ENCODE results near the gene CRYBB2. TPM values are rescaled to one million over a fixed set of nuclear protein-coding genes. Genes with fewer than 3 reads are reported as not detected.
"Not testable (repeated sequence)": the region's sequence is repeated elsewhere in the genome, so short reads cannot be mapped to it uniquely, and the experiment has no call there.

Gene CRYBB2, protein sequence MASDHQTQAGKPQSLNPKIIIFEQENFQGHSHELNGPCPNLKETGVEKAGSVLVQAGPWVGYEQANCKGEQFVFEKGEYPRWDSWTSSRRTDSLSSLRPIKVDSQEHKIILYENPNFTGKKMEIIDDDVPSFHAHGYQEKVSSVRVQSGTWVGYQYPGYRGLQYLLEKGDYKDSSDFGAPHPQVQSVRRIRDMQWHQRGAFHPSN
- not detected for total RNA-seq
- long read RNA-seq = 0 reads

DNA sequence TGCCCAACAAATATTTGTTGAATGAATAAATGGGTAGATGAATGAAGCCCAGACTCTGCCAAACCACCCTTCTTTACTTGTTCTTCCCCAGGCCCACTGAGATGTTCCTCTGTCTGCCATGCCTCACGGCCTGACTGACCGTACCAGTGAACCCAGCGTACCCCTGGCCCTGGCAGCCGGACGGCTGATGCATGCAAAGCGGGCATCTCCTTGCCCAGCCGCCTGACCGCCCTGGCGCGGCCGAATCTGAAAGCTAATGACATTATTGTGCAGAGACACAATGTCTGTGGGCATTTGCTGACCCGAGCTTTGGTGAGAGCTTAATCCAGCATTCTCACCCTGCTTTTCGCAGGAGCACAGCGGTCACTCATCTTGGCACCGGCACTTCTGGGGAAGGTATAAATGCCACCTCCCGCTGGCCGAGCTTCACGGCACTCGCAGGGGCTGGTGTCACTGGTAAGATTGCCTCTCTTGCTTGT lies at the start of gene CRYBB2:
Gene CRYBB2 (plus strand): TSS at position 429 of the 479 bp plus-strand sequence. CDS start 1,791 bp downstream, outside the sequence.
- intact Hi-C loops (cut with DNase I) = no loop called here
- ATAC-seq = no peak
- DNase-seq (ENCODE audit: missing footprints) = no peak

DNA sequence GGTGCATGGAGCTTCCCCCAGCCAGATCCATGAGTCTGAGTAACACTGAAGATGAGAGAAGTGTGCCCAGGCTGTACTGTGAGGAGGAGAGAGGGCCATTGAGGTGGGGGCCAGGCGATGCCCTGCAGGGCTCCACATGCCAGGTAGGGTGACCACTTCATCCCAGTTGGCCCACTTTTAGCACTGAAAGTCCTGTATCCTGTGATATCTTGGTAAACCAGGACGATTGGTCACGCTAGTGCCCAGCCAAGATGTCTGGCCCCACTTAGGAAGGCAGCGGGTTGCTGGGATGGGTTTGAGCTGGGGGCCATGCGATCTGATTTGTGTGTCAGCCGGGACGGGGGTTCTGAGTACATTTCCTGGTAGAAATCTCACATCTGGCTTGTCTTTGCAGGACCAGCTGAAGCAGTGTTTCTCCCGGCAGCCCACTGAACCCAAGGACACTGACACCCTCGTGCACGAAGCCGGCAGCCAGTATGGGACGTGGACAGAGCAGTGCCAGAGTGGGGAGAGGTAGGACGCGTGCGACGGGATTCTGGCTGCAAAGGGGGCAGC lies 48.9 kb upstream of the CRYBB2 start:
- no peak for ATAC-seq
- intact Hi-C loops (cut with DNase I) = no loop called here
- no peak for DNase-seq (ENCODE audit: missing footprints)

DNA sequence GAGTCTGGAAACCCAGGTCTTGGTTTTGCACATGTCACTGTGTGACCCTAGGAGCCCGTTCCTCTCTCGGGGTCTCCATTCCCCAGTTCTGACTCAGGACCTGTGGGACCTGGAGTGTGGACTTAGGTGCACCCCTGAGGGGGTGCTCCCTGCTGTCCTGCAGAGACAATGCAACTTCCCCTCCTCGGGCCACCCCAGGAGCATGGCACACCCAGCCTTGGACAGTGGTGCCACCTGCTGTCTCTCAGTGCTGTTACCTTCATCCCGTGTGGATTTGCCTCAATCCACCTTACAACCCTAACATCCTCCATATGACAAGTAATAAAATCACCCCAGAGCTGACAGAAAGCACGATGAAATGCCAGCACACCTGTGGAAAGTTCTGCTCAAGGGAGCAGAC lies 47.3 kb upstream of the CRYBB2 start:
- DNase-seq (ENCODE audit: missing footprints) (no peak), ATAC-seq (peak; percentile 54)
- intact Hi-C loops (cut with DNase I) = loop anchor here (1.0 kb wide), 2 partner anchors 61 to 91 kb away; no protein-coding TSS in a partner anchor

DNA sequence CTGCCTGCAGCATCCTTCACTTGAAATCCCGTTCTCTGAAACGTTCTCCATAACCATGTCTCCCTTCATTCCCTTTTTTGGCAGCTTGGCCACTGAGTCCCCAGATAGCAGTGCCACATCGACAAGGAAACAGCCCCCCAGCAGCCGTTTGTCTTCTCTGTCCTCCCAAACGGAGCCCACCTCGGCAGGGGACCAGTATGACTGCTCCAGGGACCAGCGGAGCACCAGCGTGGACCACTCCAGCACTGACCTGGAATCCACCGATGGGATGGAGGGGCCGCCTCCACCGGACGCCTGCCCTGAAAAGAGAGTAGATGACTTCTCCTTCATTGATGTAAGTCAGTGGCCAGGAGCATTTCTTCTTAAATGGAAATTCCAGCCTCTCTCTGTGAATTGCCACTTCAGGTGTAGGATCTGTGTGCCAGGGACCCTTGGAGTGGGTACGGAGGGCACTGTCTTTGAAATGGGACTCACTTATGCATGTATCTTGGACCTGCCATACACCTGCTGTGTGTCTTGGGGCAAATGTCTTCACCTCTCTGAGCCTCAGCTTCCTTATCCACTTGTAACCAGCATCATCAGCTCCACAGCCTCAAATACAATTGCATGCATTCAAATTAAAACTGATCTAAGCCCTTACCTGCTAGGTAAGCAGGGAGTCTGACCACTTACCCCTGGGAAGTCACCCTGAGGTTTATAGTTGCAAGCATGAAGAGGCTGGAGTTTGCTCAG lies 45.1 kb upstream of the CRYBB2 start:
- no peak for DNase-seq (ENCODE audit: missing footprints)
- intact Hi-C loops (cut with DNase I) = no loop called here
- ATAC-seq = no peak

DNA sequence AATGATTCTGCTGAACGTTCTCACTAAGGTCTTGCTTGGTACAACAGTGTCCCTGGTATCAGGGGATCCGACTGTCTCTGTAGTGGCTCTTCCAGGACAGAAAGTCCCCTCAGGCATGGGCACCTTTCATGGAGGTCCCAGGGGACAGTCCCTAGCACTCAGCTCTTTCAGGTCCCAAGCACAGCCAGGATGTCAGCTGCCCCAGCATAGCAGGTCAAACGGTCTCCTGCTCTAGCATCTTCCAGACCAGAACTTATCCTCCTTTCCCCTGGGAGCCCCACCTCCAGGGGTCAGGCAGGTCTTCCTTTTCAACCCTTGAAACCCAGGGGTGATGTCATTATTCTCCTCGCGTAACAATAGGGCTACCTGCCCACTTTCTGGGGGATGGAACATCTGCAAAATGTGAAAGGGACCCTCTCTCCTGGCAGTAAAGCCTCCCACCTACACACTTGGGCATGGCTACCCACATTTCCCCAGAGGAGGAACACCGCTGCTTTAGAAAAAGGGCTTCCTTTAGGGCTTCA lies 44.5 kb upstream of the CRYBB2 start:
- intact Hi-C loops (cut with DNase I) = no loop called here
- ATAC-seq = no peak
- DNase-seq (ENCODE audit: missing footprints) = no peak

DNA sequence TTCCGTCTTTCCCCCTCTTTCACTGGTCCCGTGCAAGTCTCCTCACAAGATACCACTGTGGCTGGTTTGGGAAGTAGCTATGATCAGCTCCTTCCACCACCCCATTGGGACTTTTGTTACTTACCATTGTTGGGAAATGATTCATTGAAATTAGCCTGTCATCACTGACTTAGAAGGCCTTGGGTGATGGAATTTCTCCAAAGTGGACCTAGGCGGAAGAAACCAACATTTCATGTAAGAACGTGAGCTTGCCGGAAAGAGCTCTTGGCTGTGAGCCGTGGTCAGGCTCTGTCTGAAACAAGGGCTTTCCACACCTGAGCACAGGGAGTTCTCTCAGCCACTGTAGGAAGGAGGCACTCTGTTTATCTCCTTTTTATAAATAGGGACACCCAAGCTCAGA lies 43.3 kb upstream of the CRYBB2 start:
- ATAC-seq = no peak
- DNase-seq (ENCODE audit: missing footprints) = no peak
- intact Hi-C loops (cut with DNase I) = no loop called here

DNA sequence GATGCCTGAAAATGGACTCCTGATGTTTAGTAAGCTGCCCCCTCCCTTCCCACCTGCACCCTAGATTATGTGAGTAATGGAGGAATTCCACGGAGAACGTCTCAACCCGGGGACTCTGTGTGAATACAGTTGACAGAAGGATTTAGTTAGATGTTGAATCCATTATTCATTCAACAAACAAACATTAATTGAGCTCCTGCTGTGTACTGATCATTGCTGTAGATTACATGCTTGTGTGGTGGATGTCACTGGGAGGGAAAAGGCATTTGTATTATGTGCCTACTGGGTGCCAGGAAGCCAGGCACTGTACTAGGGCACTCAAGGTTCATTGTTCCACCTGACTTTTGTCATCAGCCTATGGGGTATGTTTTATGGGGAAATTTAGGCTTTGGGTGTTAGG lies 42.6 kb upstream of the CRYBB2 start:
- intact Hi-C loops (cut with DNase I) = no loop called here
- DNase-seq (ENCODE audit: missing footprints) (no peak), ATAC-seq (no peak)

DNA sequence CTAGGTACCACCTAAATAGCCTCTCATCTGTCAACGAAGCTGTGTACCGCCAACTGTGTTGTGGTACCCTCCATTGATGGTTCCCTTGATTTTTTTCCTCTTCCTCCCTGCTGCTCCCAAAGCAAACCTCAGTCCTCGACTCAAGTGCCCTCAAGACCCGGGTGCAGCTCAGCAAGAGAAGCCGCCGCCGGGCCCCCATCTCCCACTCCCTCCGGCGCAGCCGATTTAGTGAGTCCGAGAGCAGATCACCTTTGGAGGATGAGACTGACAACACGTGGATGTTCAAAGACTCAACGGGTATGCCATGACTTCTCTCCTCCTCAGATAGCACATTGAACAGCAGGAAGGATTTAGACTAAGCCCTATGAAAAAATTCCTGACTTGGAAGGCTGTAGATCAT lies 42.2 kb upstream of the CRYBB2 start:
- DNase-seq (ENCODE audit: missing footprints) = no peak
- intact Hi-C loops (cut with DNase I) = no loop called here
- no peak for ATAC-seq

DNA sequence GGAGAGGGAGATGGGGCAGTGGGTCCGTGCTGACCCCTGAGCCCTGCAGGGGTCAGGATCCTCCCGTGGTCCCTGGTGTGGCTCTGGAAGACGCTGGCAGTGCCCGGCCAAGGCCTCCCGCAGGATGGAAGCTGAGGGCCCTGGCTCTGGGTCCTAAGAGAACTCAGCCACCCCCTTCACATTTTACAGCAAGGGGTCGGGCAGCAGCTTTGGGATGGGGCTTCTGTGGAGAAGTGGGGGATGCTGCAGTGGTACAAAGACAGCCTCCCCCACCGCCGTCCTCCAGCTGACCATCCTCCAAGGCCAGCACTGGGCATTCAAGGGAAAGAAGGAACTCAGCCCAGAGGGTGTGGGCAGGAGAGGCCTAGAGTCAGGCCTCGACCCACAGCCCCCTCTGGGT lies 41.5 kb upstream of the CRYBB2 start:
- no peak for DNase-seq (ENCODE audit: missing footprints)
- no peak for ATAC-seq
- intact Hi-C loops (cut with DNase I) = no loop called here

DNA sequence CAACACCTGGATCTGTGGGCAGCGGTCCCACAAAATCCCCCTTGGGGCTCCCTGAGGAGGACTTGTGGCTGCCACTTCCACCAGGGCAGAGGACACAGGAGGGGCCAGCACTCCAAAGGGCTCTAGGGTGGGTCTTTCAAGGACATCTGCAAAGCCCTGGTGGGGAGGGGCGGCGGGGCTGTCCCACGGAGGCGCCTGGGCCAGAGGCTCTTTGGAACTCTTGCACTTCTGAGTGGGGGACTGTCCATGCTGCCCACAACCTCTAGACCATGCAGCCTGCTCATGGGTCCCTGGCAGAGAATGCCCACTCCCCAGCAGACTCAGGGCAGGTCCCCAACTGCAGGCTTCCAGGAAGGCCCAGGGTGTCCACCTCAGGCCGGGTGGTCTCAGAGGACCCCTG lies 41.1 kb upstream of the CRYBB2 start:
- DNase-seq (ENCODE audit: missing footprints); intact Hi-C loops (cut with DNase I): not testable (repeated sequence)
- peak; percentile 35 for ATAC-seq

DNA sequence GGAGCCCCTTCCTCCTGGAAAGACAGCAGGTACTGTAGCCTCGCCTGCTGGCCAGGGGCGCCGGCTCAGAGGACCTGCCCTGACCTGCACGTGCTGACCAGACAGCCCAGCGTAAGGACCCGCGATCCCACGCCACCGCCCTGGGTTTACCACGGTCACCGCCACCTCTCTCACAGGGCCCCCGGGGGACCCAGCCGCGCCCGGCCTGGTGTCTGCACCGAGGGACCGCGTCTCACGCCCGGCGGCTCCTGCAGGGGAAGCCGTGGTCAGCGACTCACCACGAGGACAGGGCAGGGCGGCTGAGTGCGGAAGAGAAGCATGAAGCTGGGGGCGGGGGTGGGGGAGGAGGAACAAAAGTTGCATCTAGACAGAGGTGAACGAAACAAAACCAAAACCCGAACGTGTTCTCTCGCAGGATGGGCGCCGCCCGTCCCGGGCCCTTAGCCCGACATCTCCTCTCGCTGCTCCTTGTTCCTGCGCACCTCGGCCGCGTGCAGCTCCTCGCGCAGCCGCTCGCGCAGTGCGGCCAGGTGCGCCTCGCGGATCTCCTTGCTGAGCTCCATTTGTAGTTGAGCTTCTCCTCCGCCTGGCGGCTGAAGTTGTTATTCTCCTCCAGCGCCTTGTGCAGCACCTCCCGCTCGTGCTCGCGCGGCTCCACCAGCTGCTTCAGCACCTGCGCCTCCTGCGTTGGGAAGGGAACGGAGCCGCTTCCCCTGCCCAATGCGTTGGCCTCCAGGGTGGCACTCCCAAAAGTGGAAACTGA lies 40.4 kb upstream of the CRYBB2 start:
- DNase-seq (ENCODE audit: missing footprints); intact Hi-C loops (cut with DNase I): not testable (repeated sequence)
- peak; percentile 55 for ATAC-seq

DNA sequence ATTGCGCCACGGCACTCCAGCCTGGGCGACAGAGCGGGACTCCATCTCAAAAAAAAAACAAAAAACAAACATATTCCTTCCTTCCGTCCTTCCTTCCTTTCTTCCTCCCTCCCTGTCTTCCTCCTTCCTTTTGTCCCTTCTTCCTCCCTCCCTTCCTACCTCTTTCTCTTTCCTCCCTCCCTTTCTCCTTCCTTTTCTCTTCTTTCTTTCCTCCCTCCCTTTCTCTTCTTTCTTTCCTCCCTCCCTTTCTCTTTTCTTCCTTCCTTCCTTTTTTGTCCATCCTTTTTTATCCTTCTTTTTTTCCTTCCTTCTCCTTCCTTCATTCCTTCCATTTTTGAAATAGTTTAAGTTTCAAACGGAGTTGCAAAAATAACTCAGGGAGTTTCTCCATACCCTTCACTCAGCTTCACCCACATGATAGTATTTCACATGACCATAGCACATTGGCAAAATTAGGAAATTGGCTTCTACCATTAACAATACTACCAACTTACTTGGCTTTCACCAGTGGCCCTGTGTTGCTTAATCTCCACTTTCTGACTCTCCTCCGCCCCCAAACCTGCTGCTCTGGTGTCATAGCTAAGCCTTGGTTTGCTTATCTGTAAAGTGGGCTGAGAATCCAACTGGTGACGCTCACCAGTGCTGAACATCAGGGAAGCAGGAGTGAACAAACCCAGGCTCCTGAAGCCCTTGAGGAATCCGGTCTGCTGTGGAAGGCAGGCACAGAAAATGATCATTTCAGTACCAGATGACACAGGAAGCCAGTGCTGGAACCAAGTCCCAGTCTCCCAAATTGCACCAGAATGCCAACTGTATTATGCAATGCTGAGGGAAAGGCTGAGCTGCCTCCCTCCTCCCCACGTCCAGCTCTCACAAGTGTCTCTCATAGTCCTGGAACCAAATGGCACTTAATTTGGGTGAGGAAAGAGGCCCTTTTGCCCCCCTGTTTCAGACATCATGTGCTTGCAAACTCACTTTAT lies 37.0 kb upstream of the CRYBB2 start:
- DNase-seq (ENCODE audit: missing footprints) (no peak), ATAC-seq (no peak)
- intact Hi-C loops (cut with DNase I) = no loop called here

DNA sequence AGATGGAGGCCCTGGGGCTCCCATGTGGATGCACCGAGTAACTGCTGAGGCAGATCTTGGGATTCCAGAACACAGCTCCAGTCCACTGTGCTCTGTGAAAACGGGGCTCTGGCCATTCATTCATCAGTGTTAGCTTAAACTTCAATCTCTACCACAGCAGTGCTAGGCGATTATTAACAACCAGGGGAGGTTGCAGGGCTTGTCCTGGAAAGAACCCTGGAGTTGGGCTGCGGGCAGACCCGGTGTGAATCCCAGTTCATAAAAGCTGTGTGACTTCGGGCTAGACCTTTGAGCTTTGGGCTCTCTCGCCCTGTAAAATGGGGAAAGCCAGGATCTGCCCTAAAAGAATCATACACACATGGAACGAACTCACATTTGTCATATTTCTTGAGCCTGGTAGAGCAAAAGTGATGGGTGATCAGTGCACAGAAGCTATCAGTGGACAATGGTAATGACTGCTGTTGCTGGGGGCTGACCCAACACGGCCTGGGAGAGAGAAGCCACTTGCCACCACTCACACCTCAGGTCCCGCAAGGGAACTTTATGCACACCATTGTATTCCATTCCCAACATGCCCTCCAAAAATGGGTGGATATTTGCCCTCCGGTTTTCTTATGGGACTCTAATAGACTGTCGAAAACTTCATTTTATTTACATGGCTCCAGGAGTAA lies 35.4 kb upstream of the CRYBB2 start:
- ATAC-seq = no peak
- no peak for DNase-seq (ENCODE audit: missing footprints)
- intact Hi-C loops (cut with DNase I) = no loop called here

DNA sequence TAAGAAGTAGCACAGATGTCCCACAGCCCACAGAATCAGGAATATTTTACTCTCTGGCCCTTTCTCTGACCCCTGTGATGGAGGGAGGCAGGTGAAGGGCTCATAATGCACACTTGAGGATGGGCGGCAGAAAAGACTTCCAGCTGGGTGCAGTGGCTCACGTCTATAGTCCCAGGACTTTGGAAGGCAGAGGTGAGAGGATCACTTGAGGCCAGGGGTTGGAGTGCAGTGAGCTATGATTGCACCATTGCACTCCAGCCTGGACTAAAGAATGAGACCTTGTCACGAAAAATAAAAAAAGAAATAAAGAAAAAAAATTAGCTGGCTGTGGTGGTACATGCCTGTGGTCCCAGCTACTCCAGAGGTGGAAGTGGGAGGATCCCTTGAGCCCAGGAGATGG lies 33.3 kb upstream of the CRYBB2 start:
- ATAC-seq = no peak

DNA sequence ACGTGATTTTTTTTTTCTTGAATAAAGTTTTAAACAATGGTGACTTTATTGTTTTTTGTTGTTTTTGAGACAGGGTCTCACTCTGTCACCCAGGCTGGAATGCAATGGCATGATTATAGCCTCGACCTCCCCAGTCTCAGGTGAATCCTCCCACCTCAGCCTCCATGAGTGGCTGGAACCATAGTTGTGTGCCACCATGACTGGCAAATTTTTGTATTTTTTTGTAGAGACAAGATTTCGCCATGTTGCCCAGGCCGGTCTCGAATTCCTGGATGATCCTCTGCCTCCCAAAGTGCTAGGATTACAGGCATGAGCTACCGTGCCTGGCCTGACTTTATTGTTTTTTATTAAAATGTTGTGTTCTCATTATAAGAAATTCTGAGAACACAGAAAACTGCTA lies 32.0 kb upstream of the CRYBB2 start:
- no peak for ATAC-seq
- no peak for DNase-seq (ENCODE audit: missing footprints)
- intact Hi-C loops (cut with DNase I) = no loop called here

More for the DNA sequence above, 33.3 kb upstream of the CRYBB2 start:
- intact Hi-C loops (cut with DNase I) = no loop called here
- DNase-seq (ENCODE audit: missing footprints) = no peak

DNA sequence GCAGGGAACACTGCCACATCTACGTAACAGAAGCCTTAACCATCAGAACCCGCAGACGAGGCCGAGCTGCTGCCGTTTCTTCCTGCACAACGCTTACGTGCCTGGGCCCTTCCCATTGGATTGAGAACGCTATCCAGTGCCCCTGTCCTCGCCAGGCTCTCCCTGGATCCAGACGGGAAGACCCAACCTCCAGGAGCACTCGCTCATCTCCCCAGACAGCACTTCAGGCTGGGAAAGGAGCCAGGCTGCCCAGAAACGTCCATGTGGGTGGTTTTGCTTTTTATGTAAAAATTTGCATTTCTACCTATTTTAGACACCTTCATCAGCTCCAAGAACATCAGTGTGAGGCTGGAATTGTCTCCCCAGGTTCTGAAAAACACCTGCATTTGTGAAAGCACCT lies 27.0 kb upstream of the CRYBB2 start:
- ATAC-seq = no peak
- intact Hi-C loops (cut with DNase I) = no loop called here
- DNase-seq (ENCODE audit: missing footprints) = no peak

DNA sequence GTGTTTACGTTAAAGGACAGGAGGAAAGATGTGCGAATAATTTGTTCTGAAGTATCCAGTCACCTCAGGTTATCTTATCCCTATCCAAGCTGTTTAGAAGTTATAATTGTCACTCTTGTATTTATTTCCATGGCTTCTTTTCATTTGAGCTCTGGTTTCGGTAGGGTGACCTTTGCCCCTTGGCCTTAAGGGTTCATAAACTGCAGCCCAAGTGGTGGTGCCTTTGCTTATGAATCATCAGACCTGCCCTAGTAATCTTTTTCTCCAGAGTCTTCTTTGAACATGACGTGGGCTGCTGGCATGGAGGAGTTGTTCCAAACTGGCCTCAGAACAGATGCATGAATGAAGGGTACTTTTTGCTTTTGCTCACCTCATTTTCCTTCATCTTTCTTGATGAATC lies 26.3 kb upstream of the CRYBB2 start:
- DNase-seq (ENCODE audit: missing footprints) (no peak), ATAC-seq (no peak)
- intact Hi-C loops (cut with DNase I) = no loop called here

DNA sequence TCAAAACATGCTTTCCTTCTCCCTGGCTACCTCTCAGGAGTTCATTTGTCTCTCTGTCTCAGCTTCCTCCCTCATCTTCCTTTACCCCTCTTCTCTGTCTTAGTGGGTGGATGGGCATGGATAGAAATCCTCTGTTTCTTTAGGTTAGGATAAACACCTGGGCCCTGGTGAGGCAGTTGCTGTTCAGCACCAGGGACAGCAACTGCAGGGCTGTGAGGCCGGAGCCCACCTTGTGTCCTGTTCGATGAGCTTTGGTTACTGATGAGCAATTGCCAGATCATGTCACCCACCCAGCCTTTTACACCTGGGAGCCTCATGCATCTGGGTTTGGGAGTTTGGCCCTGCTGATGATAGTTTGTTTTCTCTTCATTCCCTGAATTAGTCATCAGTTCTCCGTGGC lies 25.9 kb upstream of the CRYBB2 start:
- intact Hi-C loops (cut with DNase I) = no loop called here
- DNase-seq (ENCODE audit: missing footprints) (no peak), ATAC-seq (no peak)

Measured in Right ventricle myocardium inferior (tissue), 1 donor.